HG03175 (cell line): ENCODE results near the gene SGIP1.
"Not testable (repeated sequence)": the region's sequence is repeated elsewhere in the genome, so short reads cannot be mapped to it uniquely, and the experiment has no call there.

ENCODE experiments used
- ATAC-seq: cut with Tn5 transposase; IDR thresholded peaks from one replicate; pipeline ENCODE4 v1.9.1; 2021; ENCODE audit warnings: mild to moderate bottlenecking, moderate library complexity; ENCODE audit not compliant: unreplicated experiment

Gene SGIP1

GRCh38 chr1:66552829-66553228, 18.9 kb downstream of the SGIP1 start:
- no peak for ATAC-seq

DNA sequence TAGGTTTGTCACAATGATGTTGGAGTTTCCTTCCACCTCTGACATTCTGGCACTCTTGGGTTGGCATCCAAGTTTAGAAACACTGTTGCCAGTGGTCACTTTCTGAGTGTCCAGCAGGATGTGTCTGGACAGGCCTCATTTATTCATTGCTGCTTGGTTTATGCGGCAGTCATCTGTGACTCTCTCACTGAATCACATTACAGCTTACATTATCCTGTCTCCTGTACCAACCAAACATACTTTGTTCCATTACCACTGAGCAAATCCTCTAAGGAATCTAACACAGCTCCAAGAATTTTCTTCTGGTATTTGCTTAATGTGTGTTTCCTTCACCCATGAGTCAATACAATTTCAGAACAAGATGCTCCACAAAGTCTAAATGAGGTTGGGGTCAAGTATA, 19.9 kb downstream of the SGIP1 start:
- ATAC-seq = no peak

DNA sequence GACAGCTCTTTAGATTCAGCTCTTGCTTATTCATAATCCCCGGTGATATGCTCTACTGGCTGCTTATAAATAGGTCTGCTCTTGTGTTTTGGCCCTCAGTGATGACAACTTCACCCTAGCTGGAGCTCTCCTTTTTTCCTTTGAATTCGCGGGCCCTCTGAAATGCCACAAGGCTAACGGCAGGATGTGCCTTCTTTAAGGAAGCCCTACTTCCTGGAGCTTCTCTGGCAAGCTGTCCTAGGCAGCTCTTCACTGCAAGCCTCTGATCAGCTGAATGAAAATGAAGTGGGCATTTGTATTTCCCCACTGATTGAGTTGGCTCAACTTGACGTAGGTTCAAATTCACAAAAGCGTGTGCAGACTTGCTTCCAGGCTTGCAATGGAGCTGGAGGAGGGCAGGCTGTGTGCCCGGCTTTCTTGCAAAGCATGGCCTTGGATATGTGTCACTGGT, 22.2 kb downstream of the SGIP1 start:
- no peak for ATAC-seq

DNA sequence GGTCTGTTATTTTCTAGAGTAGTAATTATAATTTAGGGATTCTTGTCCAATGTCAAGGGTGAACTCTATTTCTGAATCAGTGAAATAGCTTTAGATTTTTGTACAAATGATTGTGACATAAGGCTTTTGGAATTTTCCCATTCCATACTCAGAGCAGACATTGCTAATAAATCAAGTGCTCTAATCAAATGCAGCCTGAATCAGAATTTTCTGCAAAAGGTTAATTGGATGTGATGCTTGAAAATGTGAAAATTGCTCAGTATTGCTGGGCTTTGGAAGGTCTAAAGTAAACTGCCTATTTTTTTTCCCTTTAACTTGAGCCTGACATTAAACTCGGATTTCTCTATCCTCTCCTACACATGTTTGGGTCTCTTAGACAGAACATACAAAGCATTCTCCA, 23.2 kb downstream of the SGIP1 start:
- ATAC-seq = no peak

DNA sequence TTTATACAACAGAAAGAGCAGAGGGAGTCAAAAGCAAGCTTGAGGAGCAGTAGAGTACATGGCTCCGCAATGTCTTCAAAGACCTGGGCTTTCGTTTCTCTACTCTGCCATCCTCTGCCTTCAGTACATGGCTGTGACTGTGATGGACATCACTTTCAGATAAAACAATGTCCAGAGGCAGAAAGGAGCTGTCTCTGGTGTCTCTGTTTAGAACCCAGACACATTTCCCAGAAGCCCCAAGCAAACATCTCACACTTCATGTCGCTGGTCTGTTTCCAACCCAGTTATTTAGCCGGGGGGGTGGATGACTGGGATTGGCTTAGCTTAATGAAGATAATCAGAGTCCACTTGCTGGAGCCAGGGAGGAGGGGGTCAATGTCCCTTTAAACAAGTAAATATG, 25.6 kb downstream of the SGIP1 start:
- ATAC-seq = no peak

DNA sequence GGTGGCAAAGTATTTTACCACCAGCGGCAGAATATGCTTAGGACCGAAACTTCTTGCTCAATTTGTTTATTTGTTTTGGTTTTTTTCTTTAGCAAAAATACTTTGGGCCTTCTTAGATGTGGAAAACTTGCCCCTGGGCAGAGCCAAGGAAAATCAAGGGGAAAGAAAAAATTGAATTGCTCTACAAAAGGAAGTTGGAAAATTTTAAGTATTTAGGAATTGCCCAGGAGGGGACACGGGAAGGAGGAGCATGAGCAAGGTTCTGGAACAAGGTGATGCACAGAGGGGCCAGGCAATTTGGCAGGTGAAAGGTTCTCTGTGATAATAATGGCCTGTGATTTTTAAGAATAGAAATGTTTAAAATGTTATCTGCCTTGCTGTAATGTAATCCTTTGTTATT, 28.6 kb downstream of the SGIP1 start:
- ATAC-seq = no peak

DNA sequence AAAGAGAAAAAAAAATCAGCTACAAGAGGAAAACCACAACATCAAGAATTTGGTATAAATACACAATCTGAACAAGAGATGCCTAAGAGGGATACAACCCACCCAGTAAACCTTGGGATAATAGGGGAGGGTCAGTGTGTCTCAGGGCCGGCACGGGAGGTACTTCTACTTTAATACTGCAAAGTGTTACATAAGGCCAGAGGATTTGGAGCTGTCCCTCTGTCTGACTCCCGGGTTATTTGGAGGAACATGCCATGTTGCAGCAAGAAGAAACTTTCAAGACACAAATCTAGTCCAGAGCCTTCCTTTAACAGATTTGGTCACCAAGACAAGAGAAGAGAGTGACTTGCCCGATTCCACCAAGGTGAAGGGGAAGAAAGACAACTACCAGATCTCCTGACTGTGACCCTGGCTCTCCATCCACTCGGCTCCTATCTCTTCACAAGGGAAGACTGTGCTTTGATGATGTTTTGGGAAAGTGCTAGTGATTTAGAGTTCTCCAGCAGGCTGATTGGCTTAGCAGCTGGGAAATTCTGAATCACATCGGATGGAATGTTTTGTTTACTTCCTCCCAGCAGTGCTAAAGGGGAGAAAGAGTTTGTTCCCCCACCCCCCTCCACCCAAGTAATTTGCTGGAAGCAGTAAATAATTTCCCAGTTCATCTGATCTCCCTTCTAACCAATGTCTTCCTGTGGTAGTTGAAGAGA, 29.3 kb downstream of the SGIP1 start:
- no peak for ATAC-seq

DNA sequence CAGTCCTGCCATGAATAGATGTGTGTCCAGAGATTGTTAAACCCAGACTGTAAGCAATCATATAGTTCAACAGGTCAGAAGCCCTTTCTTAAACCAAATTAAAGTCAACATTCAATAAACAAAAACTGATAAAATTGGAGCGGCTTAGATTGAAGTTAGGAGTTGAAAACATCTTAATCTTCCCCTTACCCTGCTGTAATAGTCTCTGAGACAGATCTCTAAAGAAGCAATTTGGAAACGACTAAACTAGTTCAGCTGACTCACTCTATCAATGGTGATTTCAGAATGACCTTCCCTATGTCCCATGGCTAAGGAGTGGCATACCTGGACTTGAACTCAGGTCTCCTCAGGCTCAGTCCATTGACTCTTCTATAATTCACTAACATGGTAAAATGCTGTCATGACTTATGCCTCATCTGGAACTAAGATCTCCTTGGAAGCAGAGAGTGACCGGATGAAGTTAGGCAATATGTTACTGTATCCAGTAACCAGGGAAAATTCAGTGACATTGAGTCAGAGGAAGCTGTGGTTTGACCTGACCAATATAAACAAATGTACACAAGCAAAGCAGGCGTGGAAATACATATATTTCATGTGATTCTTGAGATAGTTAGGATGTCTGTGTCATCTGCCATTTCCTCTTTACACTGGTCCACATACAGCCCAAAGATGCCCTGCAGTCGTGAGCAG, 30.1 kb downstream of the SGIP1 start:
- no peak for ATAC-seq

DNA sequence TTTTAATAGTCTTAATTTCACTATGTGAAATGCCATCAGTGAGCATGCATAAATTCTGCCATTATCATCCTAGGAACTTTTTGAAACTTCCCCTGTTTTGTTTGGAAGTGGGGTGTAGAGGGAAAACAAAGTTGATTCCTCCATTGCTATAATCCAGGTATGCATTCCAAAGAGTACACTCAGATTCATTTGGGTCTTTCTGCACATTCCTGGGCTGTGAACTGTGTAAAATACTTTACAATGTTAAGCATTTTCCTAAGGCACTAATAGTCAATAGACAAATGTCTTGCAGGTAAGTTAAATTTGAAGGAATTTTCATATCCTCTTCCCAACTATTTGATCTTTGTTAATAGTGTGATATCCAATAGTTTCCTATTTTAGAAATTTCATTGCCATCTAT, 36.2 kb downstream of the SGIP1 start:
- ATAC-seq = no peak

- no peak for ATAC-seq
Observed at GRCh38 chr1:66571789-66572188, 37.8 kb downstream of the SGIP1 start.

- ATAC-seq = no peak
Observed at GRCh38 chr1:66575739-66576138, 41.8 kb downstream of the SGIP1 start.

GRCh38 chr1:66576645-66577044, 42.7 kb downstream of the SGIP1 start:
- ATAC-seq = no peak

DNA sequence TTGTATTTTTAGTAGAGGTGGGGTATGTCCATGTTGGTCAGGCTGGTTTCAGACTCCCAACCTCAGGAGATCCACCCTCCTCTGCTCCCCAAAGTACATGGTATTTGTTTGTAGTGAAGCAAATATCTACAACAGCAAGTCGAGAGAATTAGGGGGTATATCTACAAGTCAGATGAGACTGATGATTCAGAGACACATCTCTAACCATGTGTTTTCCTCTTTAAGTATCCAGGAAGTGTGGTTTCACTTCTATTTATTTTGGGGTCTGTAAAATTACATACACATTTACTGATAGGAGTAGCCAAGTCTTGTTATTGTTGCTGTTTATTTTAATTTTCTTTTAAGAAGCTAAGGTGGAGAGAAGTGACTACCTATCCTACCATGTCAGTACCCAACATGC, 44.9 kb downstream of the SGIP1 start:
- no peak for ATAC-seq

DNA sequence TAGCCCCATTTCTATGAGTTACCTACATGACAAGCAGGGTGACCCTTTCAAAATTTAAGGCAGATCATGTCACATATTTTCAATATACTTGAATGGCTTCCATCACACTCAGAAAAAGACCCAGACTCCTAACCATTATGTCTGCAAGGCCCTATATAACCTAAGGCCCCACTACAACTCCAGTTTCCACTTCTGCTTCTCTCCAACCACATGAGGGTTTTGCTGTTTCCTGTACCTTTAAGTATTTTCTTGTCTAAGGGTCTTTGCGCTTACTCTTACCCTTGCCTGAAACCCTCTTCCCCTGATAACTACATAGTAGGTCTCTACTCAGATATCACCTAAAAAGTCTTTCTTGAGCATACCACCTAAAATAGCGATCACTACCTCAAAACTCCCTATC, 46.1 kb downstream of the SGIP1 start:
- ATAC-seq = no peak

GRCh38 chr1:66583021-66583420, 49.1 kb downstream of the SGIP1 start:
- no peak for ATAC-seq

DNA sequence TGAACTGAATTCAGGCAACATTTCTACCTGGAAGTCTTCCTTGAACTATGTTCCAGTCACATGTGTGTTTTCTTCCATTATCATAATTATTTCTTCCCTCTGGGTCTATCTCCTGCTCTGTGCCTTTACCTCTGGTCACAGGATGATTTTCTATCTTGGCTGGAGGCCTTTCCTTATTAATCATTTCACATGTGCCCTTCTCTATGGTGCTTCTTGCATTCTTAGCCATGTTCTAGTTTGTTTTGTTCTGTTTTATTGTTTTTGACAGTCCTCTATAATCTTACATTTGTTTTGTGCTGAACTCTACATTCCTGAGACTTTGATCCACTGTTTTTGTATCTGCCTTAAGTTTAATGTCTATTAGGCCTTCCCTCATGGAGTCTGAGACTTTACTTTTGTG, 51.0 kb downstream of the SGIP1 start:
- ATAC-seq = no peak

- ATAC-seq = no peak
Observed at GRCh38 chr1:66589326-66589725, 55.4 kb downstream of the SGIP1 start.

GRCh38 chr1:66592106-66592507, 58.2 kb downstream of the SGIP1 start:
- not testable (repeated sequence) for ATAC-seq

- no peak for ATAC-seq
Observed at GRCh38 chr1:66596191-66596590, 62.2 kb downstream of the SGIP1 start.

DNA sequence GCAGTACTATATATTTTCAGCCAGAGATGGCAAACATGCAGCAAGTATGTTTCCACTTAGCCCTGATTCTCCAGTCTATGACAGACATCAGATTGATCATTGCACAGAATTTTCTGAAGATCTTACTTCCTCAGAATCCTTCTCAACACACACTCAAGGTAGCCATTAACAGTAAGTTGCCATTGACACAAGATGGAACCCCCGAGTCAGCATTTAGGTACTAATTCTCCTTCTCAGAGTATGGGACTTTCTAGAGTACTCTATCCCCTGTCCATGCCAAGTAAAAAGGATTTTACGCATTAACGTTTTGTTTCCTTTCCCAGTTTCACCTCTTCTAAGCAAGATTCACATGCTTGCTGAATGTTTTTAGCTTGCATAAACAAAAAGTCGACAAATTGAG, 63.5 kb downstream of the SGIP1 start:
- ATAC-seq = no peak

- ATAC-seq = no peak
Observed at GRCh38 chr1:66598670-66599069, 64.7 kb downstream of the SGIP1 start.

DNA sequence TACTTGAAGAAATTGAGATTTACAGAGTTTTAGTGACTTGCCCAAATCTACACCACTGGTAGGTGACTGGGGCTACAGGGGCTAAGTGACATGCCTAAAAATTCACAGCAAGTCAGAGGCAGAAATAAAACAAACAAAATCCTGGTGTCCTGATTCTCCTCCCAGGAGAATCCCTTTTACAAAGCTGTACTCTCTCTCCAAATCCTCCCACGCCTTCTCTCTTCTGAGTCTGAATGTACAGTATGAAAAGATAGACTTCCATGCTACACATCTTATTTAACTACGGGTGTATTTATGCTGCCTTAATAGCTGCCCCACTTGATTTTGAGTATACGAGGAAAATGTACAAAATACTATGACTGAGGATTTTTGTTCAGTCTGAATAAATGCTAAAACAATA, 65.4 kb downstream of the SGIP1 start:
- ATAC-seq = no peak
